AG09319 (cell line): ENCODE data around the gene ENC1.

Experiments used
- DNase-seq: peaks from one replicate; pipeline ENCODE4 v3.0.0-alpha.2; 2010; ENCODE audit warnings: low read depth; ENCODE audit errors: extremely low read depth
- CTCF ChIP-seq: IDR thresholded peaks from 2 replicates; pipeline ENCODE4 v1.5.1; 2011; ENCODE audit warnings: low read depth, mild to moderate bottlenecking, inconsistent platforms, low read length, moderate library complexity

The ENC1 gene

GRCh38 chr5:74598731-74599130, 41.8 kb downstream of the ENC1 start:
- no peak for DNase-seq
- TF ChIP-seq CTCF, result no peak

- DNase-seq, result no peak
- no peak for TF ChIP-seq CTCF
These were observed 43.6 kb downstream of the ENC1 start for GRCh38 chr5:74596927-74597326.

DNA sequence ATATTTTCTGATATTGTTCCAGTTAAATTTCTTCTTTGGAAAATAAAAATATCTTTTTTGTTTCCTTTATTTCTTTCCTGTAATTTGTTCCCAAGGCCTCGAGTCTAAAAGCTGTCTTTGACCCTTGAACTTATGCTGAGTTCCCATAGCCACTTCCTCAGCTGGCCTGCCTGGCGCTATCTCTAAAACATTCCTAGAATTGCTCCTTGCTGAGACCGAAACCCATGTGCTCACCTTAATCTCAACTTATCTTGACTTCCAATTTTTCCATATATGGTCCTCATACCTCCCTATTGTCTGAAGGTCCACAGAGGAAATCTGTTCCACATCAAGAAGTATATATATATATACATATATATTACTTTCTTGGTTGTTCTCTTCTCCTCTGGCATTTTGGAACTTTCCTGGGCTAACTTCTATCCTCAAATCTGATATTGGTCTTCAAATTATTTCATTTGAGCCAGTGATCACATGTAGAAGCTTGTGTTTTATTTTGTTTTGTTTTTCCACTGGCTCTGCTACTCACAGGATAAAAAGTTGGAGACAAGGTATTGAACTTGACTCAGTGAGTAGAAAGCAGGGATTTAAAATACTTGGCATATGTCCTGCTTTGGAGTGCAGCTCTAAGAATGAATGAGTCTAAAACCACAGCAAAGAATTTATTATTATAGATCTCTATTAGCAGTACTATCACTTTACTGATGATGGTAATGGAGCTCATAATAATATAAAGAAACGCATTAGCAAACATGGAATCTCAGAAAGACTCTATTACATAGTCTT, 45.2 kb downstream of the ENC1 start:
- no peak for DNase-seq
- no peak for TF ChIP-seq CTCF

GRCh38 chr5:74594137-74595040, 46.1 kb downstream of the ENC1 start:
- no peak for DNase-seq

GRCh38 chr5:74589204-74590056, 51.1 kb downstream of the ENC1 start:
- no peak for TF ChIP-seq CTCF
- no peak for DNase-seq

More at GRCh38 chr5:74594137-74595040, 46.1 kb downstream of the ENC1 start:
- no peak for TF ChIP-seq CTCF

- TF ChIP-seq CTCF, result no peak
- no peak for DNase-seq
These were observed 52.1 kb downstream of the ENC1 start for GRCh38 chr5:74588415-74588814.
